Panc1 (cell line): Measurements from ENCODE around the gene UQCRQ. TPM values are rescaled to one million over a fixed set of nuclear protein-coding genes. Genes with fewer than 3 reads are reported as not detected.
A peak's percentile ranks its signal among the peaks of the same experiment; 100 is the strongest.

Experiments used
- ATAC-seq: fragments of 200-7000 bp; cut with Tn5 transposase; 2 replicates; pipeline ENCODE4 v1.9.1; 2020; ENCODE audit warnings: mild to moderate bottlenecking, moderate library complexity
- BruUV-seq: library from RNA; stranded (reverse); fragments of 400-500 nt; replicated peaks from 2 replicates; lab custom pipeline; 2021; lab: Mats Ljungman, UMichigan
- CTCF ChIA-PET: fragments of 300-600 bp; sonication (Branson Sonifier 250); formaldehyde crosslinking; loops from one replicate; lab custom pipeline; 2022; ENCODE audit warnings: antibody characterized with exemption; lab: Charles Lee
- POLR2A ChIA-PET: fragments of 300-600 bp; sonication (Branson Sonifier 250); formaldehyde crosslinking; loops from one replicate; lab custom pipeline; 2022; ENCODE audit warnings: antibody characterized with exemption; lab: Charles Lee
- DNase-seq: peaks from one replicate; pipeline ENCODE4 v3.0.0-alpha.2; 2010; ENCODE audit warnings: low read depth, low spot score
- H3K27ac ChIP-seq: 2 replicates; pipeline ENCODE4 v1.5.1; 2011; ENCODE audit warnings: mild to moderate bottlenecking, low read length, inconsistent platforms
- H3K27me3 ChIP-seq: fragments of 200-500 bp; sonication (Bioruptor generic); 2 replicates; pipeline ENCODE4 v1.6.0; 2014; ENCODE audit warnings: low read length, inconsistent platforms; ENCODE audit not compliant: control insufficient read depth, insufficient read depth
- H3K36me3 ChIP-seq: fragments of 200-500 bp; sonication (Bioruptor generic); 2 replicates; pipeline ENCODE4 v1.5.1; 2014; ENCODE audit warnings: inconsistent platforms, mild to moderate bottlenecking, low read length, moderate library complexity; ENCODE audit not compliant: control insufficient read depth, insufficient read depth
- H3K4me1 ChIP-seq: 2 replicates; pipeline ENCODE4 v1.5.1; 2011; ENCODE audit warnings: inconsistent platforms, mild to moderate bottlenecking, low read length, moderate library complexity; ENCODE audit not compliant: control insufficient read depth, insufficient read depth
- H3K4me3 ChIP-seq, 2 experiments: 2 replicates each; pipeline ENCODE4 v1.5.1; 2011 to 2012; ENCODE audit warnings: low read depth in 2 of 2, low read length in 2 of 2, mild to moderate bottlenecking in 2 of 2, inconsistent platforms in 1 of 2, moderate library complexity in 1 of 2
- H3K9me3 ChIP-seq: fragments of 200-500 bp; sonication (Bioruptor generic); 2 replicates; pipeline ENCODE4 v1.5.1; 2014; ENCODE audit warnings: low read depth, mild to moderate bottlenecking, inconsistent platforms, low read length, moderate library complexity; ENCODE audit not compliant: control insufficient read depth, insufficient read depth
- POLR2AphosphoS5 ChIP-seq: IDR thresholded peaks from 2 replicates; pipeline ENCODE4 v1.6.1; 2012; ENCODE audit warnings: mild to moderate bottlenecking, low read depth, low read length, moderate library complexity
- SIN3A ChIP-seq: IDR thresholded peaks from 2 replicates; pipeline ENCODE4 v1.6.1; 2012; ENCODE audit warnings: low read depth, mild to moderate bottlenecking, low read length, moderate library complexity, borderline replicate concordance; ENCODE audit not compliant: insufficient read depth
- TCF7L2 ChIP-seq: IDR thresholded peaks from 2 replicates; pipeline ENCODE4 v1.6.1; 2011; ENCODE audit warnings: mild to moderate bottlenecking, low read depth, low read length, inconsistent platforms
- in situ Hi-C: cut with HindIII; loops from 2 replicates; pipeline ENCODE4 v1.10.0; 2016; ENCODE audit warnings: low sequenced_read_pairs, low pct_unique_long_range_greater_than_20kb
- intact Hi-C: fragments of 100-400 bp; cut with micrococcal nuclease; formaldehyde crosslinking; loops from one replicate; pipeline ENCODE4 v1.10.0; 2022; ENCODE audit not compliant: unreplicated experiment
- total RNA-seq: library from RNA; stranded (reverse); gene quantifications from one replicate; pipeline ENCODE4 v1.2.1, GENCODE V29; 2021; ENCODE audit not compliant: unreplicated experiment
- TF ChIP-seq, protein P1 (sequence below): fragments of 450-650 bp; IDR thresholded peaks from 2 replicates; pipeline ENCODE4 v1.5.1; 2017; ENCODE audit warnings: mild to moderate bottlenecking
- TF ChIP-seq, protein P2 (sequence below), 2 experiments: IDR thresholded peaks; 2 replicates each; pipeline ENCODE4 v1.6.1; 2011 to 2012; ENCODE audit warnings: low read depth in 2 of 2, control low read depth in 1 of 2, low read length in 1 of 2, mild to moderate bottlenecking in 1 of 2, moderate library complexity in 1 of 2; ENCODE audit not compliant: insufficient read depth in 1 of 2

Gene UQCRQ
- total RNA-seq, 1 experiment from 2014 or later: 475 TPM

DNA sequence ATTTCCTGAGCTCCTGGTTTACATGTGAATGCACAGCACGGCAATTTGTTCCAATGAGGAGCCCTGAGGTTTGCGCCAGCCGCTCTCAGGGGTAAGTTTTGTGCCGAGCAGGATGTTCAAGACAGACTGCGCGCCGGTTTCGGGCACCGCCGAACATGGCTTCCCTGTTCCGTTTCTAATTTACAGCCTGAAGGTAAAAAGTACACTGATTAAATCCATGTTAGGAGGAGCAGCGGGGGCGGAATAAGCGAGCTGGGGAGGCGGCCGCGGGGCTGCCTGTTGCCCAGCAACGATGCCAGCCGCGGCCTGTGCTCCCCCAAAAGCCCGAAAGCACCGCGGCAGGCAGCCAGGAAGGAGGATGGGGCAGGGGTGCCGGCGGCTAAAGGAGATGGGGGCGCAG lies 47.0 kb upstream of the UQCRQ start:
- in situ Hi-C loops (no loop called here), intact Hi-C loops (loop anchor here (10.0 kb wide), 2 partner anchors 65 to 295 kb away; no protein-coding TSS in a partner anchor)
- ChIA-PET POLR2A (interaction anchor here (0.6 kb wide), 2 partner anchors 18 to 173 kb away, joined by 4 to 16 read pairs; no protein-coding TSS in a partner anchor), CTCF (interaction anchor here (0.9 to 2.0 kb wide), 9 partner anchors 8 to 292 kb away, joined by 3 to 15 read pairs (median 4); partner anchors contain the start of gene SHROOM1)
- DNase-seq (no peak), ATAC-seq (no peak)
- Histone ChIP-seq H3K27ac (no peak overlapping the region), H3K36me3 (no peaks in the 10 kb centered on the region), H3K27me3 (no peaks in the 10 kb centered on the region), H3K9me3 (no peaks in the 10 kb centered on the region), H3K4me3 (no peak overlapping the region), H3K4me1 (peaks cover 14% of the 10 kb centered on the region)
- TF ChIP-seq SIN3A (no peak), TCF7L2 (no peak)
- TF ChIP-seq, protein P1, sequence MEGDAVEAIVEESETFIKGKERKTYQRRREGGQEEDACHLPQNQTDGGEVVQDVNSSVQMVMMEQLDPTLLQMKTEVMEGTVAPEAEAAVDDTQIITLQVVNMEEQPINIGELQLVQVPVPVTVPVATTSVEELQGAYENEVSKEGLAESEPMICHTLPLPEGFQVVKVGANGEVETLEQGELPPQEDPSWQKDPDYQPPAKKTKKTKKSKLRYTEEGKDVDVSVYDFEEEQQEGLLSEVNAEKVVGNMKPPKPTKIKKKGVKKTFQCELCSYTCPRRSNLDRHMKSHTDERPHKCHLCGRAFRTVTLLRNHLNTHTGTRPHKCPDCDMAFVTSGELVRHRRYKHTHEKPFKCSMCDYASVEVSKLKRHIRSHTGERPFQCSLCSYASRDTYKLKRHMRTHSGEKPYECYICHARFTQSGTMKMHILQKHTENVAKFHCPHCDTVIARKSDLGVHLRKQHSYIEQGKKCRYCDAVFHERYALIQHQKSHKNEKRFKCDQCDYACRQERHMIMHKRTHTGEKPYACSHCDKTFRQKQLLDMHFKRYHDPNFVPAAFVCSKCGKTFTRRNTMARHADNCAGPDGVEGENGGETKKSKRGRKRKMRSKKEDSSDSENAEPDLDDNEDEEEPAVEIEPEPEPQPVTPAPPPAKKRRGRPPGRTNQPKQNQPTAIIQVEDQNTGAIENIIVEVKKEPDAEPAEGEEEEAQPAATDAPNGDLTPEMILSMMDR: no peak
- BruUV-seq: no TSS peak

DNA sequence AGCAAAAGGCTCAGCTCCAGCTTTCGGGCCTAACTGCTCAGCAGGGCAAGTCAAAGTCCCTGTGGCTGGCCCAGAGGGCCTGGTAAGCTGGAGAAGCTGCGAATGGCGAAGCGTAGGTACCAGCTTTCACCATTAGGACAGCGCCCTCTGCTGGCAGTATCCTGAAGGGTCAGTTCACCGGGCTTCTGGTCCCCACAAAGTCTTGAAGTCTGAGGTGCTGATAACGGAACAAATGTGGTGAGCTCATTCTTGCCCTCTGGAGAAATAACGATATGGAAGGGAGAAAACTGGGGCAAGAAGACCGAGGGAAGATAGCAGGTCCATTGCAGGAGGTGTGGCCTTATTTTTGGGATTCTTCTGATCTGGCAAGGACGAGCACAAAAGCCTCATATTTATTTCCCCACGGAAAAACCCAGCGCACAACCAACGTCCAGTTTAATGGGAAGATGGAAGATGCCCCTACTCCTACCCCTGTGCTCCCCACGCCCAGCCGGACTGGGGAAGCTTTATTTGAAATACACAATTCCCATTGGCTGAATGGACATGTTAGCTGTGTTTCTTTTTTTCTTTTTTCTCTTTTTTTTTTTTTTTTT lies 46.2 kb upstream of the UQCRQ start:
- Histone ChIP-seq H3K36me3 (no peaks in the 10 kb centered on the region), H3K27me3 (no peaks in the 10 kb centered on the region), H3K9me3 (no peaks in the 10 kb centered on the region), H3K27ac (no peak overlapping the region), H3K4me1 (peaks cover 14% of the 10 kb centered on the region), H3K4me3 (peak overlapping the region in 1 of 2 experiments; percentile 0; a peak in 1 of 4 replicates)
- POLR2A ChIA-PET: interaction anchor here (0.6 to 0.7 kb wide), 4 partner anchors 18 to 449 kb away, joined by 4 to 15 read pairs (median 8); no protein-coding TSS in a partner anchor
- CTCF ChIA-PET: interaction anchor here (0.6 to 2.0 kb wide), 20 partner anchors 10 to 546 kb away, joined by 3 to 15 read pairs (median 4); partner anchors contain the start of genes CCNI2 and SHROOM1
- intact Hi-C loops (loop anchor here (10.0 kb wide), 1 partner anchor 435 kb away; no protein-coding TSS in a partner anchor), in situ Hi-C loops (no loop called here)
- DNase-seq (peak; percentile 64), ATAC-seq (peak; percentile 94)
- no TSS peak for BruUV-seq
- TF ChIP-seq, protein P1: peak; percentile 93
- no peak for TF ChIP-seq POLR2AphosphoS5

DNA sequence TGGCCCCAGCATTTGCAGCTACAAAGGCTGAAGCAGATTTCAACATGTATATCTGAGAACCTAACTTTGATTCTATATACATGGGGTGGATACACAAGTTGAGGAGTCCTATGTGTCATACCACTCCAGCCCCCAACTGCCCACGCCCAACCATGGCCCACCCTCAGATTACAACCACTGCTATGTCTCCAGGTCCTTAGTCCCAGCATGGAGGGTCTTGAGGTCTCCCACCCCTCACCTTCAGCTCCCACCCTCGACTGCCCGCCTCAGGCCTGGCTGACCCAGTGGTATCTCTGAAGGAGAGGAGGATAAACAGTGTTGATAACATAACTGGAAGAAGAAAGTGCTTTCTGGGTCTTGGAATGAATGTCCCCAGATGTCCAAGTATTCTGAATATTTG lies 45.1 kb upstream of the UQCRQ start:
- Histone ChIP-seq H3K4me1 (peaks cover 14% of the 10 kb centered on the region), H3K36me3 (no peaks in the 10 kb centered on the region), H3K27ac (no peak overlapping the region), H3K9me3 (no peaks in the 10 kb centered on the region), H3K27me3 (no peaks in the 10 kb centered on the region), H3K4me3 (no peak overlapping the region)
- intact Hi-C loops: loop anchor here (10.0 kb wide), 1 partner anchor 437 kb away; no protein-coding TSS in a partner anchor
- no peak for DNase-seq
- no peak for ATAC-seq
- CTCF ChIA-PET: interaction anchor here (0.5 to 2.0 kb wide), 5 partner anchors 14 to 340 kb away, joined by 3 to 15 read pairs (median 4); partner anchors contain the start of gene CCNI2
- POLR2A ChIA-PET: no interaction called here
- TF ChIP-seq POLR2AphosphoS5 (no peak), SIN3A (no peak), TCF7L2 (no peak)
- TF ChIP-seq, protein P2, sequence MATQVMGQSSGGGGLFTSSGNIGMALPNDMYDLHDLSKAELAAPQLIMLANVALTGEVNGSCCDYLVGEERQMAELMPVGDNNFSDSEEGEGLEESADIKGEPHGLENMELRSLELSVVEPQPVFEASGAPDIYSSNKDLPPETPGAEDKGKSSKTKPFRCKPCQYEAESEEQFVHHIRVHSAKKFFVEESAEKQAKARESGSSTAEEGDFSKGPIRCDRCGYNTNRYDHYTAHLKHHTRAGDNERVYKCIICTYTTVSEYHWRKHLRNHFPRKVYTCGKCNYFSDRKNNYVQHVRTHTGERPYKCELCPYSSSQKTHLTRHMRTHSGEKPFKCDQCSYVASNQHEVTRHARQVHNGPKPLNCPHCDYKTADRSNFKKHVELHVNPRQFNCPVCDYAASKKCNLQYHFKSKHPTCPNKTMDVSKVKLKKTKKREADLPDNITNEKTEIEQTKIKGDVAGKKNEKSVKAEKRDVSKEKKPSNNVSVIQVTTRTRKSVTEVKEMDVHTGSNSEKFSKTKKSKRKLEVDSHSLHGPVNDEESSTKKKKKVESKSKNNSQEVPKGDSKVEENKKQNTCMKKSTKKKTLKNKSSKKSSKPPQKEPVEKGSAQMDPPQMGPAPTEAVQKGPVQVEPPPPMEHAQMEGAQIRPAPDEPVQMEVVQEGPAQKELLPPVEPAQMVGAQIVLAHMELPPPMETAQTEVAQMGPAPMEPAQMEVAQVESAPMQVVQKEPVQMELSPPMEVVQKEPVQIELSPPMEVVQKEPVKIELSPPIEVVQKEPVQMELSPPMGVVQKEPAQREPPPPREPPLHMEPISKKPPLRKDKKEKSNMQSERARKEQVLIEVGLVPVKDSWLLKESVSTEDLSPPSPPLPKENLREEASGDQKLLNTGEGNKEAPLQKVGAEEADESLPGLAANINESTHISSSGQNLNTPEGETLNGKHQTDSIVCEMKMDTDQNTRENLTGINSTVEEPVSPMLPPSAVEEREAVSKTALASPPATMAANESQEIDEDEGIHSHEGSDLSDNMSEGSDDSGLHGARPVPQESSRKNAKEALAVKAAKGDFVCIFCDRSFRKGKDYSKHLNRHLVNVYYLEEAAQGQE (IDR thresholded peaks at IDR 0.05; ENCODE audit: insufficient read depth in 1 of 2, low read depth in 2 of 2, low read length in 1 of 2): no peak
- TF ChIP-seq, protein P1: no peak
- no TSS peak for BruUV-seq
- in situ Hi-C loops: no loop called here
